Nucleus accumbens (tissue), 56 donors: ENCODE data around the gene TRIM31.

Experiments used
- DNase-seq, 56 donors: peaks; one replicate each; lab custom pipeline; 2025; lab: John Stamatoyannopoulos, UW

TRIM31 gene

GRCh38 chr6:30092852-30093543, 19.9 kb downstream of the TRIM31 start:
- DNase-seq: no peak

- no peak for DNase-seq
Observed at GRCh38 chr6:30091577-30092381, 21.1 kb downstream of the TRIM31 start.

- DNase-seq: no peak
Observed at GRCh38 chr6:30087876-30088275, 25.0 kb downstream of the TRIM31 start.

GRCh38 chr6:30077218-30077617, 35.7 kb downstream of the TRIM31 start:
- no peak for DNase-seq

- no peak for DNase-seq
Observed at GRCh38 chr6:30075790-30076732, 36.8 kb downstream of the TRIM31 start.

- no peak for DNase-seq
Observed at GRCh38 chr6:30075094-30075789, 37.6 kb downstream of the TRIM31 start, which contains the start of gene RNF39. TSS of gene RNF39 (minus strand) at chr6:30075769. CDS start at chr6:30075585, 184 bp downstream.

- DNase-seq: no peak
Observed at GRCh38 chr6:30074331-30075093, 38.4 kb downstream of the TRIM31 start.

- no peak for DNase-seq
Observed at GRCh38 chr6:30073489-30074235, 39.2 kb downstream of the TRIM31 start.

GRCh38 chr6:30071858-30072257, 41.0 kb downstream of the TRIM31 start:
- DNase-seq: no peak

GRCh38 chr6:30071081-30071818, 41.6 kb downstream of the TRIM31 start:
- no peak for DNase-seq

GRCh38 chr6:30067460-30068139, 45.3 kb downstream of the TRIM31 start:
- DNase-seq: peak in 1 of 56 donors; percentile 69

GRCh38 chr6:30066577-30067459, 46.1 kb downstream of the TRIM31 start, which contains the start of gene PPP1R11:
TSS of gene PPP1R11 (plus strand) at chr6:30067198. CDS start at chr6:30067411, 213 bp downstream.
- DNase-seq: peak; percentile 74 to 100 (median 99)

GRCh38 chr6:30066082-30066481, 46.8 kb downstream of the TRIM31 start:
- no peak for DNase-seq

GRCh38 chr6:30063315-30063714, 49.6 kb downstream of the TRIM31 start:
- no peak for DNase-seq

GRCh38 chr6:30062471-30063178, 50.3 kb downstream of the TRIM31 start:
- no peak for DNase-seq
